SK-N-SH treated with all-trans-retinoic acid at 6 μM for 48 hours (cell line): ENCODE data around the gene PHLDA1.

ENCODE experiments used
- ATAC-seq: fragments of 200-7000 bp; cut with Tn5 transposase; 3 replicates; pipeline ENCODE4 v1.9.1; 2020; ENCODE audit warnings: mild to moderate bottlenecking, moderate library complexity
- ARNTL ChIP-seq: fragments of 450-650 bp; formaldehyde crosslinking; IDR thresholded peaks from 2 replicates; pipeline ENCODE4 v1.5.0; 2020; ENCODE audit warnings: low read depth, mild to moderate bottlenecking, moderate library complexity, borderline replicate concordance
- BACH2 ChIP-seq: fragments of 250-450 bp; sonication (Bioruptor Pico); IDR thresholded peaks from 2 replicates; pipeline ENCODE4 v1.9.0; 2021; ENCODE audit warnings: mild to moderate bottlenecking, borderline replicate concordance
- CREB5 ChIP-seq: fragments of 250-450 bp; sonication (Bioruptor Pico); IDR thresholded peaks from 2 replicates; pipeline ENCODE4 v1.5.1; 2020; ENCODE audit warnings: low read depth, mild to moderate bottlenecking, moderate library complexity
- CSDC2 ChIP-seq: fragments of 250-450 bp; sonication (Bioruptor Pico); IDR thresholded peaks from 2 replicates; pipeline ENCODE4 v1.5.0; 2020; ENCODE audit warnings: mild to moderate bottlenecking, moderate library complexity
- CSRNP3 ChIP-seq: fragments of 250-450 bp; sonication (Bioruptor Pico); IDR thresholded peaks from 2 replicates; pipeline ENCODE4 v1.5.1; 2021; ENCODE audit warnings: mild to moderate bottlenecking, moderate library complexity
- GLIS3 ChIP-seq: fragments of 250-450 bp; sonication (Bioruptor Pico); IDR thresholded peaks from 2 replicates; pipeline ENCODE4 v1.5.0; 2020; ENCODE audit warnings: mild to moderate bottlenecking, moderate library complexity
- ISL1 ChIP-seq: fragments of 250-450 bp; sonication (Bioruptor Pico); IDR thresholded peaks from 2 replicates; pipeline ENCODE4 v2.1.2; 2022; ENCODE audit warnings: mild to moderate bottlenecking, moderate library complexity
- OSR1 ChIP-seq: fragments of 250-450 bp; sonication (Bioruptor Pico); IDR thresholded peaks from 2 replicates; pipeline ENCODE4 v1.8.0; 2022; ENCODE audit warnings: moderate library complexity, mild to moderate bottlenecking, inconsistent platforms
- PATZ1 ChIP-seq: fragments of 250-450 bp; sonication (Bioruptor Pico); IDR thresholded peaks from 2 replicates; pipeline ENCODE4 v1.8.0; 2020; ENCODE audit warnings: mild to moderate bottlenecking, moderate library complexity, borderline replicate concordance
- POU6F1 ChIP-seq: fragments of 250-450 bp; sonication (Bioruptor Pico); IDR thresholded peaks from 2 replicates; pipeline ENCODE4 v1.8.0; 2021; ENCODE audit warnings: low read depth, mild to moderate bottlenecking, moderate library complexity, borderline replicate concordance
- PPARA ChIP-seq: fragments of 250-450 bp; sonication (Bioruptor Pico); IDR thresholded peaks from 2 replicates; pipeline ENCODE4 v1.5.0; 2020; ENCODE audit warnings: mild to moderate bottlenecking, borderline replicate concordance
- RARB ChIP-seq: fragments of 250-450 bp; sonication (Bioruptor Pico); IDR thresholded peaks from 2 replicates; pipeline ENCODE4 v1.8.0; 2021; ENCODE audit warnings: mild to moderate bottlenecking, moderate library complexity
- TCF4 ChIP-seq: fragments of 250-450 bp; sonication (Bioruptor Pico); IDR thresholded peaks from 2 replicates; pipeline ENCODE4 v1.8.0; 2021; ENCODE audit warnings: mild to moderate bottlenecking, moderate library complexity, borderline replicate concordance
- TOX ChIP-seq: fragments of 250-450 bp; sonication (Bioruptor Pico); IDR thresholded peaks from 2 replicates; pipeline ENCODE4 v1.8.0; 2021; ENCODE audit warnings: mild to moderate bottlenecking, moderate library complexity, borderline replicate concordance
- TSHZ2 ChIP-seq: fragments of 250-450 bp; sonication (Bioruptor Pico); IDR thresholded peaks from 2 replicates; pipeline ENCODE4 v1.5.0; 2020; ENCODE audit warnings: mild to moderate bottlenecking, moderate library complexity
- ZC3H10 ChIP-seq: fragments of 250-450 bp; sonication (Bioruptor Pico); IDR thresholded peaks from 2 replicates; pipeline ENCODE4 v1.5.1; 2021; ENCODE audit warnings: mild to moderate bottlenecking, moderate library complexity
- ZFP3 ChIP-seq: fragments of 250-450 bp; sonication (Bioruptor Pico); IDR thresholded peaks from 2 replicates; pipeline ENCODE4 v1.5.0; 2020; ENCODE audit warnings: mild to moderate bottlenecking, moderate library complexity
- ZFP30 ChIP-seq: fragments of 450-650 bp; formaldehyde crosslinking; IDR thresholded peaks from 2 replicates; pipeline ENCODE4 v1.5.0; 2022; ENCODE audit warnings: mild to moderate bottlenecking, moderate library complexity
- ZNF565 ChIP-seq: fragments of 450-650 bp; formaldehyde crosslinking; conservative IDR thresholded peaks from 2 replicates; pipeline ENCODE4 v1.5.0; 2020; ENCODE audit warnings: low read depth, mild to moderate bottlenecking, moderate library complexity
- ZNF70 ChIP-seq: fragments of 450-650 bp; formaldehyde crosslinking; IDR thresholded peaks from 2 replicates; pipeline ENCODE4 v1.5.0; 2020; ENCODE audit warnings: mild to moderate bottlenecking, moderate library complexity
- ZNF8 ChIP-seq: fragments of 450-650 bp; formaldehyde crosslinking; IDR thresholded peaks from 2 replicates; pipeline ENCODE4 v1.5.0; 2020; ENCODE audit warnings: mild to moderate bottlenecking, moderate library complexity

PHLDA1 gene

GRCh38 chr12:76042147-76042546, 10.6 kb upstream of the PHLDA1 start:
- no peak for ATAC-seq
- TF ChIP-seq PPARA (CRISPR knock-in tag) (no peak), TCF4 (CRISPR knock-in tag) (no peak), OSR1 (CRISPR knock-in tag) (no peak), CSDC2 (CRISPR knock-in tag) (no peak), POU6F1 (CRISPR knock-in tag) (no peak), BACH2 (CRISPR knock-in tag) (no peak), CREB5 (CRISPR knock-in tag) (no peak), ZNF8 (CRISPR knock-in tag) (no peak), CSRNP3 (CRISPR knock-in tag) (no peak), ZNF70 (CRISPR knock-in tag) (no peak), GLIS3 (no peak), ARNTL (CRISPR knock-in tag) (no peak), TOX (no peak)

GRCh38 chr12:76041406-76041805, 9.8 kb upstream of the PHLDA1 start:
- ATAC-seq, result no peak
- TF ChIP-seq OSR1 (CRISPR knock-in tag) (no peak), ZFP30 (no peak), ISL1 (CRISPR knock-in tag) (no peak), TSHZ2 (no peak), RARB (no peak)

GRCh38 chr12:76040461-76040860, 8.9 kb upstream of the PHLDA1 start:
- no peak for ATAC-seq
- TF ChIP-seq POU6F1 (CRISPR knock-in tag) (no peak), ZC3H10 (no peak), ZNF8 (CRISPR knock-in tag) (no peak), CSRNP3 (CRISPR knock-in tag) (no peak), OSR1 (CRISPR knock-in tag) (no peak), ZFP30 (no peak), ZNF565 (CRISPR knock-in tag) (no peak), ARNTL (CRISPR knock-in tag) (no peak), ZFP3 (CRISPR knock-in tag) (no peak), TCF4 (CRISPR knock-in tag) (no peak), PATZ1 (CRISPR knock-in tag) (no peak), CREB5 (CRISPR knock-in tag) (no peak)
